Endothelial cell of umbilical vein (primary cell): Measurements from ENCODE around the gene AGAP2. TPM values are rescaled to one million over a fixed set of nuclear protein-coding genes. Genes with fewer than 3 reads are reported as not detected.

ENCODE experiments used
- BruUV-seq: library from RNA; stranded (reverse); fragments of 400-500 nt; replicated peaks from 2 replicates; lab custom pipeline; 2021; lab: Mats Ljungman, UMichigan
- CTCF ChIA-PET: fragments of 300-600, 350-600 bp; sonication (Branson Sonifier 250); formaldehyde crosslinking; loops from one replicate; lab custom pipeline; 2021; ENCODE audit warnings: antibody characterized with exemption, inconsistent platforms; lab: Charles Lee
- POLR2A ChIA-PET: fragments of 300-600, 350-600 bp; sonication (Branson Sonifier 250); formaldehyde crosslinking; loops from one replicate; lab custom pipeline; 2021; ENCODE audit warnings: antibody characterized with exemption, inconsistent platforms; lab: Charles Lee
- DNase-seq: peaks from one replicate; pipeline ENCODE4 v3.0.0-alpha.2; 2011; ENCODE audit warnings: low read depth, low spot score
- FAIRE-seq: peaks from 2 replicates; lab custom pipeline; 2011; peaks lifted over from hg19 to GRCh38; lab: Jason Lieb, UNC
- H2AFZ ChIP-seq: 2 replicates; pipeline ENCODE4 v1.6.0; 2012; ENCODE audit warnings: low read depth, low read length, control low read depth, inconsistent platforms
- H3K27ac ChIP-seq: 2 replicates; pipeline ENCODE4 v1.5.1; 2011; ENCODE audit warnings: low read depth, mild to moderate bottlenecking, control low read depth, low read length, moderate library complexity; ENCODE audit not compliant: insufficient read depth
- H3K27me3 ChIP-seq, 2 experiments: 2 replicates each; pipeline versions ENCODE4 v1.6.0 to v1.6.1; 2011; ENCODE audit warnings: low read length in 2 of 2, mixed read lengths in 1 of 2; ENCODE audit not compliant: control insufficient read depth in 2 of 2, insufficient read depth in 2 of 2
- H3K36me3 ChIP-seq, 2 experiments: 2 replicates in 1 of 2; 3 replicates in 1 of 2; pipeline ENCODE4 v1.5.1; 2011; ENCODE audit warnings: low read length in 2 of 2, mild to moderate bottlenecking in 1 of 2, moderate library complexity in 1 of 2; ENCODE audit not compliant: control insufficient read depth in 2 of 2, insufficient read depth in 2 of 2; ENCODE audit errors: extremely low read depth in 1 of 2
- H3K4me1 ChIP-seq: 3 replicates; pipeline ENCODE4 v1.5.1; 2011; ENCODE audit warnings: mild to moderate bottlenecking, low read length; ENCODE audit not compliant: control insufficient read depth, insufficient read depth; ENCODE audit errors: extremely low read depth
- H3K4me2 ChIP-seq: 2 replicates; pipeline ENCODE4 v1.6.1; 2011; ENCODE audit warnings: low read length, control low read depth, mixed read lengths; ENCODE audit not compliant: insufficient read depth
- H3K4me3 ChIP-seq, 3 experiments: fragments of 200-600 bp in 1 of 3; sonication (generic), shearing (Covaris generic) in 1 of 3; replicated peaks in 1 of 3; 2 replicates each; pipeline ENCODE4 v1.5.1; 2011 to 2016; ENCODE audit warnings: control low read depth in 3 of 3, low read length in 3 of 3, mild to moderate bottlenecking in 2 of 3, inconsistent platforms in 1 of 3, low read depth in 1 of 3, moderate library complexity in 1 of 3; ENCODE audit not compliant: insufficient read depth in 1 of 3
- H3K79me2 ChIP-seq: 2 replicates; pipeline ENCODE4 v1.6.0; 2012; ENCODE audit warnings: low read length, inconsistent platforms; ENCODE audit not compliant: control insufficient read depth, insufficient read depth
- H3K9ac ChIP-seq: replicated peaks from 2 replicates; pipeline ENCODE3; 2011; ENCODE audit warnings: low read length, control low read depth; ENCODE audit not compliant: insufficient read depth; ENCODE audit errors: extremely low read depth
- H3K9me1 ChIP-seq: replicated peaks from 3 replicates; pipeline ENCODE4 v1.6.0; 2011; ENCODE audit warnings: mild to moderate bottlenecking, low read length; ENCODE audit not compliant: control insufficient read depth, insufficient read depth; ENCODE audit errors: extremely low read depth
- H3K9me3 ChIP-seq: replicated peaks from 2 replicates; pipeline ENCODE4 v1.5.1; 2012; ENCODE audit warnings: low read length, inconsistent platforms; ENCODE audit not compliant: control insufficient read depth, insufficient read depth
- H4K20me1 ChIP-seq: replicated peaks from 2 replicates; pipeline ENCODE3; 2011; ENCODE audit warnings: mild to moderate bottlenecking, low read length; ENCODE audit not compliant: control insufficient read depth, insufficient read depth; ENCODE audit errors: extremely low read depth
- CTCF ChIP-seq, 2 donors: IDR thresholded peaks; 1 replicate in 1 of 2; 2 replicates in 1 of 2; pipeline ENCODE4 v1.5.1; 2011; ENCODE audit warnings: low read length in 2 of 2, mild to moderate bottlenecking in 2 of 2, moderate library complexity in 2 of 2, control low read depth in 1 of 2, inconsistent platforms in 1 of 2, low read depth in 1 of 2; ENCODE audit not compliant: insufficient read depth in 1 of 2; ENCODE audit errors: extremely low read depth in 1 of 2
- GATA2 ChIP-seq: IDR thresholded peaks from 2 replicates; pipeline ENCODE4 v1.7.0; 2011; ENCODE audit warnings: low read depth, mild to moderate bottlenecking, moderate library complexity, mixed read lengths, low read length; ENCODE audit not compliant: insufficient read length, insufficient read depth
- MAX ChIP-seq: IDR thresholded peaks from 2 replicates; pipeline ENCODE4 v1.6.1; 2011; ENCODE audit not compliant: insufficient read depth, insufficient read length
- dilution Hi-C: fragments of 300-500 bp; cut with MboI; formaldehyde crosslinking; loops from one replicate; pipeline ENCODE4 v1.15.0; 2019; ENCODE audit warnings: low sequenced_read_pairs; ENCODE audit not compliant: extremely low pct_ligation_motif_present
- intact Hi-C: fragments of 100-400 bp; cut with micrococcal nuclease; formaldehyde crosslinking; loops from one replicate; pipeline ENCODE4 v1.10.0; 2022
- polyA plus RNA-seq, 4 experiments: library from polyadenylated mRNA; depleted of rRNA in 3 of 4; stranded (reverse) in 3 of 4; unstranded in 1 of 4; fragments of >200 nt; gene quantifications; 2 replicates each; pipeline versions ENCODE4 v1.2.1 to v1.2.3, GENCODE V29; 2011 to 2012; ENCODE audit warnings: missing spikeins in 1 of 4
- total RNA-seq: library from RNA; stranded (reverse); gene quantifications from 2 replicates; pipeline ENCODE4 v1.2.3, GENCODE V29; 2021

Gene AGAP2
- total and polyA plus RNA-seq, 2 donors (not counting 3 experiments of a cell fraction or from before 2014, with no cell fraction given), result 0.04 to 0.24 TPM

- no peak for DNase-seq
- Histone ChIP-seq H3K27me3 (peaks cover 33 to 35% of the 10 kb centered on the region in 2 experiments), H3K4me2 (peak within 1 kb of the TSS; percentile 5), H3K9ac (no peak within 1 kb of the TSS), H3K4me1 (peaks cover 25% of the 10 kb centered on the region), H3K27ac (no peak within 1 kb of the TSS), H2AFZ (no peak within 1 kb of the TSS), H3K9me1 (no peaks in the 10 kb centered on the region), H3K79me2 (peaks cover 2% of the 10 kb centered on the region), H3K4me3 (no peak within 1 kb of the TSS), H3K36me3 (peaks cover 0 to 2% of the 10 kb centered on the region in 2 experiments), H4K20me1 (no peaks in the 10 kb centered on the region), H3K9me3 (no peaks in the 10 kb centered on the region)
- intact Hi-C loops, result no loop called here
- dilution Hi-C loops, result no loop called here
- ChIA-PET CTCF (interaction anchor here (0.9 to 4.6 kb wide), 6 partner anchors 11 to 139 kb away, joined by 3 to 48 read pairs (median 4); partner anchors contain the start of genes MARCHF9 and TSFM), POLR2A (no interaction called here)
- BruUV-seq, result no TSS peak
- TF ChIP-seq GATA2, result peak; percentile 61
- TF ChIP-seq CTCF (IDR thresholded peaks at IDR 0.05; ENCODE audit: extremely low read depth in 1 of 2, insufficient read depth in 1 of 2, low read depth in 1 of 2, low read length in 2 of 2), result no peak
- no peak for TF ChIP-seq MAX
- no peak for FAIRE-seq
These were observed 28.1 kb upstream of the AGAP2 start, which contains the start of gene CYP27B1 for GRCh38 chr12:57766464-57767304. Gene CYP27B1 (minus strand): TSS chr12:57767078. CDS start chr12:57767041, 37 bp downstream.
